A549 (cell line): ENCODE data around the gene OR8J3. TPM values are rescaled to one million over a fixed set of nuclear protein-coding genes. Genes with fewer than 3 reads are reported as not detected.

ENCODE experiments used
- ATAC-seq, 2 experiments: fragments of 200-7000 bp in 1 of 2; fragments of >200 bp in 1 of 2; cut with Nextera tagmentation in 1 of 2; cut with Tn5 transposase in 1 of 2; 3 replicates each; pipeline versions ENCODE4 v1.8.0 to v1.9.1; 2018 to 2020; ENCODE audit warnings: mild to moderate bottlenecking in 1 of 2, moderate library complexity in 1 of 2
- CTCF ChIA-PET: fragments of 300-600 bp; sonication (Branson Sonifier 250); formaldehyde crosslinking; extraction: SDS; loops from one replicate; lab custom pipeline; 2021; ENCODE audit warnings: antibody characterized with exemption, inconsistent platforms; lab: Yijun Ruan, JAX
- POLR2A ChIA-PET: fragments of 350-600 bp; formaldehyde crosslinking; extraction: SDS; loops from one replicate; lab custom pipeline; 2021; ENCODE audit warnings: antibody characterized with exemption, inconsistent platforms; lab: Yijun Ruan, JAX
- DNase-seq, 2 experiments: peaks; one replicate each; pipeline versions ENCODE4 v3.0.0 to v3.0.0-alpha.2; 2011 to 2016; ENCODE audit warnings: low read depth in 1 of 2, low spot score in 1 of 2
- FAIRE-seq: peaks from 2 replicates; lab custom pipeline; 2011; peaks lifted over from hg19 to GRCh38; lab: Jason Lieb, UNC
- H3K27ac ChIP-seq, 2 experiments: fragments of >200 bp; sonication (Bioruptor Twin); formaldehyde crosslinking; 3 replicates each; pipeline ENCODE4 v1.5.1; 2016 to 2017
- H3K4me1 ChIP-seq: fragments of >200 bp; sonication (Bioruptor Twin); formaldehyde crosslinking; 3 replicates; pipeline ENCODE4 v1.6.1; 2016
- H3K4me2 ChIP-seq: fragments of >200 bp; sonication (Bioruptor Twin); formaldehyde crosslinking; 3 replicates; pipeline ENCODE4 v1.6.1; 2016
- H3K4me3 ChIP-seq: fragments of >200 bp; sonication (Bioruptor Twin); formaldehyde crosslinking; 3 replicates; pipeline ENCODE4 v1.5.1; 2016
- H3K9me3 ChIP-seq: fragments of >200 bp; sonication (Bioruptor Twin); formaldehyde crosslinking; 3 replicates; pipeline ENCODE4 v1.6.1; 2016
- BHLHE40 ChIP-seq: IDR thresholded peaks from 2 replicates; pipeline ENCODE4 v1.6.1; 2012; ENCODE audit warnings: low read depth, low read length, inconsistent platforms
- CBX8 ChIP-seq: fragments of 200-600 bp; sonication (generic); IDR thresholded peaks from 2 replicates; pipeline ENCODE4 v1.6.1; 2016
- CHD2 ChIP-seq: fragments of 150-350 bp; IDR thresholded peaks from 2 replicates; pipeline ENCODE4 v1.6.1; 2014; ENCODE audit warnings: low read length; ENCODE audit not compliant: partially characterized antibody
- EHMT2 ChIP-seq: fragments of 200-600 bp; sonication (generic); IDR thresholded peaks from 2 replicates; pipeline ENCODE4 v1.6.1; 2016; ENCODE audit warnings: antibody characterized with exemption, low read depth, mild to moderate bottlenecking, moderate library complexity
- ESRRA ChIP-seq: fragments of 150-350 bp; IDR thresholded peaks from 2 replicates; pipeline ENCODE4 v1.6.1; 2014; ENCODE audit warnings: mild to moderate bottlenecking, low read length, borderline replicate concordance
- HDAC2 ChIP-seq: fragments of 200-600 bp; sonication (generic); IDR thresholded peaks from 2 replicates; pipeline ENCODE4 v1.6.1; 2016
- HEYL ChIP-seq: fragments of 250-450 bp; sonication (Bioruptor Pico); IDR thresholded peaks from 2 replicates; pipeline ENCODE4 v1.8.0; 2021; ENCODE audit warnings: mild to moderate bottlenecking, moderate library complexity
- HOXB5 ChIP-seq: fragments of 250-450 bp; sonication (Bioruptor Pico); IDR thresholded peaks from 2 replicates; pipeline ENCODE4 v1.5.0; 2020; ENCODE audit warnings: mild to moderate bottlenecking, moderate library complexity
- MAFK ChIP-seq: fragments of 450-650 bp; IDR thresholded peaks from 2 replicates; pipeline ENCODE4 v1.6.1; 2014; ENCODE audit not compliant: partially characterized antibody
- RAD21 ChIP-seq, 2 experiments: fragments of >200 bp in 1 of 2; sonication (Bioruptor Twin) in 1 of 2; formaldehyde crosslinking in 1 of 2; IDR thresholded peaks in 1 of 2; conservative IDR thresholded peaks in 1 of 2; 2 replicates in 1 of 2; 3 replicates in 1 of 2; pipeline ENCODE4 v1.6.1; 2012 to 2018; ENCODE audit warnings: inconsistent platforms in 1 of 2
- SMC3 ChIP-seq: fragments of >200 bp; sonication (Bioruptor Twin); formaldehyde crosslinking; IDR thresholded peaks from 3 replicates; pipeline ENCODE4 v1.6.1; 2018; ENCODE audit warnings: inconsistent platforms
- TP53 ChIP-seq: fragments of 250-450 bp; sonication (Bioruptor Pico); IDR thresholded peaks from 2 replicates; pipeline ENCODE4 v1.5.0; 2021; ENCODE audit warnings: mild to moderate bottlenecking, moderate library complexity
- ZC3H11A ChIP-seq: fragments of 450-650 bp; IDR thresholded peaks from 2 replicates; pipeline ENCODE4 v1.6.1; 2014; ENCODE audit warnings: antibody characterized with exemption, mild to moderate bottlenecking
- ZFP36 ChIP-seq: fragments of 450-650 bp; IDR thresholded peaks from 2 replicates; pipeline ENCODE4 v1.6.1; 2014; ENCODE audit warnings: borderline replicate concordance; ENCODE audit not compliant: partially characterized antibody
- polyA plus RNA-seq, 4 experiments: library from polyadenylated mRNA; depleted of rRNA in 3 of 4; stranded (reverse); fragments of >200 nt; fragmentation: RNase III in 1 of 4; extraction: RNeasy Plus Mini Kit Qiagen cat#74134 plus additional on column Dnase treatment in 1 of 4; gene quantifications; 2 replicates in 3 of 4; 3 replicates in 1 of 4; pipeline ENCODE4 v1.2.3, GENCODE V29; 2011 to 2017
- TF ChIP-seq, protein P1 (sequence below): fragments of 200-600 bp; sonication (generic); IDR thresholded peaks from 2 replicates; pipeline ENCODE4 v1.6.1; 2016; ENCODE audit warnings: antibody characterized with exemption, mild to moderate bottlenecking, moderate library complexity
- TF ChIP-seq, protein P2 (sequence below): fragments of 250-450 bp; sonication (Bioruptor Pico); IDR thresholded peaks from 2 replicates; pipeline ENCODE4 v1.5.0; 2021; ENCODE audit warnings: mild to moderate bottlenecking, moderate library complexity, borderline replicate concordance
- TF ChIP-seq, protein P3 (sequence below): IDR thresholded peaks from 2 replicates; pipeline ENCODE4 v1.6.1; 2012
- TF ChIP-seq, protein P4 (sequence below): fragments of >200 bp; sonication (Bioruptor Twin); formaldehyde crosslinking; IDR thresholded peaks from 3 replicates; pipeline ENCODE4 v1.5.1; 2016

The OR8J3 gene
- polyA plus RNA-seq, 2 of the 4 experiments (the other 2 are of a cell fraction): not detected

DNA sequence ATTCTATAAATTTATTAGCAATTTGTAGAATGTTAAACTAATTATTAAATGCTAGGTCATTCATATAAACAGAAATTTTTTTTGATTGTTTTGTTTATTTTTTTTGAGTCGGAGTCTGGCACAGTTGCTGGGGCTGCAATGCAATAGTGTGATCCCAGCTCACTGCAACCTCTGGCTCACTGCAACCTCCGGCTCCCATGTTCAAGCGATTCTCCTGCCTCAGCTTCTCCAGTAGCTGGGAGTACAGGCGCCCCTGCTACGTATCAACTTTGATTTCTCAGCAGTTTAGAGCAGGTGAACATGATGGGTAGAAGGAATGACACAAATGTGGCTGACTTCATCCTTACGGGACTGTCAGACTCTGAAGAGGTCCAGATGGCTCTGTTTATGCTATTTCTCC lies 17.9 kb downstream of the OR8J3 start, which contains the start of gene OR8H3 (continued):
- TF ChIP-seq ESRRA: no peak

DNA sequence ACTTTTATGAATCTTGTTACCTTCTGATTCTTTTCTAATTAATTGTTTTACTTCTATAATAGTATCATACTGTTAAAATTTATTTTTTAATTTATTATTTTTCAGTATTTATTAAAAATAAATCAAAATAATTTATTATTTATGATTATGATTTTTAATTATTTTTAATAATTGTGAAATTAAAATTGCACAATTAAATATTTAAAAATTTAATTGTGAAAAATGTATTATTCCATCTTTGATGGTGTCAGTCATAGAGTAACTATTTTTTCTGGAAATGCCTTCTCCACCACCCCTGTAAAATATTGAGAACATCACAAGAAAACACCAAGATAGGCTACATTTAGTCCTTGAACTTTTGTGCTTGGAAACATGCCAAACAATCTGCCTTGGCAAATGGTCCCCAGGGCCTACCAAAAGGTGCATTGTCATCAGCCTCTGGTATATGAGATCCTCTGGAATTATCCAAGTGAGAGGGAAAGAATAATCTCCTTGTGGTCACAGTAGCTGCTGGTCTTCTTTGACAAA lies 36.7 kb downstream of the OR8J3 start, which contains the start of gene OR8H2:
Gene OR8H2 (plus strand): TSS at position 478 of the 528 bp plus-strand sequence. CDS start 1,356 bp downstream, outside the sequence.
- FAIRE-seq (no peak), ATAC-seq (no peak), DNase-seq (no peak)
- Histone ChIP-seq H3K27ac (no peak within 1 kb of the TSS), H3K4me1 (no peaks in the 10 kb centered on the region), H3K9me3 (no peaks in the 10 kb centered on the region), H3K4me2 (no peak within 1 kb of the TSS), H3K4me3 (no peak within 1 kb of the TSS)
- POLR2A ChIA-PET: no interaction called here
- CTCF ChIA-PET: no interaction called here
- TF ChIP-seq, protein P1, sequence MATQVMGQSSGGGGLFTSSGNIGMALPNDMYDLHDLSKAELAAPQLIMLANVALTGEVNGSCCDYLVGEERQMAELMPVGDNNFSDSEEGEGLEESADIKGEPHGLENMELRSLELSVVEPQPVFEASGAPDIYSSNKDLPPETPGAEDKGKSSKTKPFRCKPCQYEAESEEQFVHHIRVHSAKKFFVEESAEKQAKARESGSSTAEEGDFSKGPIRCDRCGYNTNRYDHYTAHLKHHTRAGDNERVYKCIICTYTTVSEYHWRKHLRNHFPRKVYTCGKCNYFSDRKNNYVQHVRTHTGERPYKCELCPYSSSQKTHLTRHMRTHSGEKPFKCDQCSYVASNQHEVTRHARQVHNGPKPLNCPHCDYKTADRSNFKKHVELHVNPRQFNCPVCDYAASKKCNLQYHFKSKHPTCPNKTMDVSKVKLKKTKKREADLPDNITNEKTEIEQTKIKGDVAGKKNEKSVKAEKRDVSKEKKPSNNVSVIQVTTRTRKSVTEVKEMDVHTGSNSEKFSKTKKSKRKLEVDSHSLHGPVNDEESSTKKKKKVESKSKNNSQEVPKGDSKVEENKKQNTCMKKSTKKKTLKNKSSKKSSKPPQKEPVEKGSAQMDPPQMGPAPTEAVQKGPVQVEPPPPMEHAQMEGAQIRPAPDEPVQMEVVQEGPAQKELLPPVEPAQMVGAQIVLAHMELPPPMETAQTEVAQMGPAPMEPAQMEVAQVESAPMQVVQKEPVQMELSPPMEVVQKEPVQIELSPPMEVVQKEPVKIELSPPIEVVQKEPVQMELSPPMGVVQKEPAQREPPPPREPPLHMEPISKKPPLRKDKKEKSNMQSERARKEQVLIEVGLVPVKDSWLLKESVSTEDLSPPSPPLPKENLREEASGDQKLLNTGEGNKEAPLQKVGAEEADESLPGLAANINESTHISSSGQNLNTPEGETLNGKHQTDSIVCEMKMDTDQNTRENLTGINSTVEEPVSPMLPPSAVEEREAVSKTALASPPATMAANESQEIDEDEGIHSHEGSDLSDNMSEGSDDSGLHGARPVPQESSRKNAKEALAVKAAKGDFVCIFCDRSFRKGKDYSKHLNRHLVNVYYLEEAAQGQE: no peak
- no peak for TF ChIP-seq EHMT2
- TF ChIP-seq ZC3H11A: no peak
- TF ChIP-seq HDAC2: no peak
- TF ChIP-seq SMC3: no peak
- no peak for TF ChIP-seq MAFK
- no peak for TF ChIP-seq ZFP36
- no peak for TF ChIP-seq ESRRA
- TF ChIP-seq TP53 (CRISPR knock-in tag): no peak
- TF ChIP-seq CHD2: no peak
- TF ChIP-seq, protein P2, sequence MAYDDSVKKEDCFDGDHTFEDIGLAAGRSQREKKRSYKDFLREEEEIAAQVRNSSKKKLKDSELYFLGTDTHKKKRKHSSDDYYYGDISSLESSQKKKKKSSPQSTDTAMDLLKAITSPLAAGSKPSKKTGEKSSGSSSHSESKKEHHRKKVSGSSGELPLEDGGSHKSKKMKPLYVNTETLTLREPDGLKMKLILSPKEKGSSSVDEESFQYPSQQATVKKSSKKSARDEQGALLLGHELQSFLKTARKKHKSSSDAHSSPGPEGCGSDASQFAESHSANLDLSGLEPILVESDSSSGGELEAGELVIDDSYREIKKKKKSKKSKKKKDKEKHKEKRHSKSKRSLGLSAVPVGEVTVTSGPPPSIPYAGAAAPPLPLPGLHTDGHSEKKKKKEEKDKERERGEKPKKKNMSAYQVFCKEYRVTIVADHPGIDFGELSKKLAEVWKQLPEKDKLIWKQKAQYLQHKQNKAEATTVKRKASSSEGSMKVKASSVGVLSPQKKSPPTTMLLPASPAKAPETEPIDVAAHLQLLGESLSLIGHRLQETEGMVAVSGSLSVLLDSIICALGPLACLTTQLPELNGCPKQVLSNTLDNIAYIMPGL (CRISPR knock-in tag): no peak
- no peak for TF ChIP-seq HOXB5
- no peak for TF ChIP-seq HEYL (CRISPR knock-in tag)
- TF ChIP-seq BHLHE40: no peak
- TF ChIP-seq RAD21 (conservative IDR thresholded peaks at IDR 0.05 in 1 of 2, IDR thresholded peaks at IDR 0.05 in 1 of 2): no peak
- TF ChIP-seq, protein P3, sequence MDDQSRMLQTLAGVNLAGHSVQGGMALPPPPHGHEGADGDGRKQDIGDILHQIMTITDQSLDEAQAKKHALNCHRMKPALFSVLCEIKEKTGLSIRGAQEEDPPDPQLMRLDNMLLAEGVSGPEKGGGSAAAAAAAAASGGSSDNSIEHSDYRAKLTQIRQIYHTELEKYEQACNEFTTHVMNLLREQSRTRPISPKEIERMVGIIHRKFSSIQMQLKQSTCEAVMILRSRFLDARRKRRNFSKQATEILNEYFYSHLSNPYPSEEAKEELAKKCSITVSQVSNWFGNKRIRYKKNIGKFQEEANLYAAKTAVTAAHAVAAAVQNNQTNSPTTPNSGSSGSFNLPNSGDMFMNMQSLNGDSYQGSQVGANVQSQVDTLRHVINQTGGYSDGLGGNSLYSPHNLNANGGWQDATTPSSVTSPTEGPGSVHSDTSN: no peak
- TF ChIP-seq, protein P4, sequence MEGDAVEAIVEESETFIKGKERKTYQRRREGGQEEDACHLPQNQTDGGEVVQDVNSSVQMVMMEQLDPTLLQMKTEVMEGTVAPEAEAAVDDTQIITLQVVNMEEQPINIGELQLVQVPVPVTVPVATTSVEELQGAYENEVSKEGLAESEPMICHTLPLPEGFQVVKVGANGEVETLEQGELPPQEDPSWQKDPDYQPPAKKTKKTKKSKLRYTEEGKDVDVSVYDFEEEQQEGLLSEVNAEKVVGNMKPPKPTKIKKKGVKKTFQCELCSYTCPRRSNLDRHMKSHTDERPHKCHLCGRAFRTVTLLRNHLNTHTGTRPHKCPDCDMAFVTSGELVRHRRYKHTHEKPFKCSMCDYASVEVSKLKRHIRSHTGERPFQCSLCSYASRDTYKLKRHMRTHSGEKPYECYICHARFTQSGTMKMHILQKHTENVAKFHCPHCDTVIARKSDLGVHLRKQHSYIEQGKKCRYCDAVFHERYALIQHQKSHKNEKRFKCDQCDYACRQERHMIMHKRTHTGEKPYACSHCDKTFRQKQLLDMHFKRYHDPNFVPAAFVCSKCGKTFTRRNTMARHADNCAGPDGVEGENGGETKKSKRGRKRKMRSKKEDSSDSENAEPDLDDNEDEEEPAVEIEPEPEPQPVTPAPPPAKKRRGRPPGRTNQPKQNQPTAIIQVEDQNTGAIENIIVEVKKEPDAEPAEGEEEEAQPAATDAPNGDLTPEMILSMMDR: no peak
- no peak for TF ChIP-seq CBX8
